GM10266 (cell line): ENCODE data around the gene BLM.

Experiments
- DNase-seq: peaks from one replicate; pipeline ENCODE4 v3.0.0; 2012; ENCODE audit errors: extremely low spot score
- TF ChIP-seq, protein P1 (sequence below): IDR thresholded peaks from 2 replicates; pipeline ENCODE4 v1.5.1; 2012; ENCODE audit warnings: mild to moderate bottlenecking, low read depth; ENCODE audit not compliant: control insufficient read depth, insufficient read depth; ENCODE audit errors: missing control alignments

The BLM gene

DNA sequence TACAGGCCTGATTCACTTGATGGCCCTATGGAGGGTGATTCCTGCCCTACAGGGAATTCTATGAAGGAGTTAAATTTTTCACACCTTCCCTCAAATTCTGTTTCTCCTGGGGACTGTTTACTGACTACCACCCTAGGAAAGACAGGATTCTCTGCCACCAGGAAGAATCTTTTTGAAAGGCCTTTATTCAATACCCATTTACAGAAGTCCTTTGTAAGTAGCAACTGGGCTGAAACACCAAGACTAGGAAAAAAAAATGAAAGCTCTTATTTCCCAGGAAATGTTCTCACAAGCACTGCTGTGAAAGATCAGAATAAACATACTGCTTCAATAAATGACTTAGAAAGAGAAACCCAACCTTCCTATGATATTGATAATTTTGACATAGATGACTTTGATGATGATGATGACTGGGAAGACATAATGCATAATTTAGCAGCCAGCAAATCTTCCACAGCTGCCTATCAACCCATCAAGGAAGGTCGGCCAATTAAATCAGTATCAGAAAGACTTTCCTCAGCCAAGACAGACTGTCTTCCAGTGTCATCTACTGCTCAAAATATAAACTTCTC, 43.6 kb downstream of the BLM start:
- TF ChIP-seq, protein P1, sequence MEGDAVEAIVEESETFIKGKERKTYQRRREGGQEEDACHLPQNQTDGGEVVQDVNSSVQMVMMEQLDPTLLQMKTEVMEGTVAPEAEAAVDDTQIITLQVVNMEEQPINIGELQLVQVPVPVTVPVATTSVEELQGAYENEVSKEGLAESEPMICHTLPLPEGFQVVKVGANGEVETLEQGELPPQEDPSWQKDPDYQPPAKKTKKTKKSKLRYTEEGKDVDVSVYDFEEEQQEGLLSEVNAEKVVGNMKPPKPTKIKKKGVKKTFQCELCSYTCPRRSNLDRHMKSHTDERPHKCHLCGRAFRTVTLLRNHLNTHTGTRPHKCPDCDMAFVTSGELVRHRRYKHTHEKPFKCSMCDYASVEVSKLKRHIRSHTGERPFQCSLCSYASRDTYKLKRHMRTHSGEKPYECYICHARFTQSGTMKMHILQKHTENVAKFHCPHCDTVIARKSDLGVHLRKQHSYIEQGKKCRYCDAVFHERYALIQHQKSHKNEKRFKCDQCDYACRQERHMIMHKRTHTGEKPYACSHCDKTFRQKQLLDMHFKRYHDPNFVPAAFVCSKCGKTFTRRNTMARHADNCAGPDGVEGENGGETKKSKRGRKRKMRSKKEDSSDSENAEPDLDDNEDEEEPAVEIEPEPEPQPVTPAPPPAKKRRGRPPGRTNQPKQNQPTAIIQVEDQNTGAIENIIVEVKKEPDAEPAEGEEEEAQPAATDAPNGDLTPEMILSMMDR = no peak
- no peak for DNase-seq

DNA sequence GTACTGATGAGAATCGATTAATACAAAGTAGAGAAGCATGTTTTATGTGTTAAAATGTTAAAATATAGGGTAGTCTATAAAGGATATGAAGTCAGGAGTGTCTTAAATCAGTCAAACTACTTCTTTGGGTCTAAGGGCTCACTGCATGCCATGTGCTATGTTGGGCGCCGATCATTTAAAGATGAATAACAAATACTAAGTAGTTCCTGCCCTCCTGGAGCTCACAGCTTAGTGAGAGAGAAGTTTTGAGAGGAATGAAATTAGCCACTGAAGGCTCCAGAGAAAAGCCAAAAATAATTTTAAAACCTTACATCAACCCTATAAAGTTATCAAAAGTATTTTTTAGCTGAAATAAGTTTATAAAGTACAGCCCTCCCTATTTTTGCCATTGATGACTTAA, 44.5 kb downstream of the BLM start:
- TF ChIP-seq, protein P1 = no peak
- DNase-seq = no peak

GRCh38 chr15:90762109-90762508, 45.0 kb downstream of the BLM start:
- TF ChIP-seq, protein P1 = no peak
- no peak for DNase-seq

DNA sequence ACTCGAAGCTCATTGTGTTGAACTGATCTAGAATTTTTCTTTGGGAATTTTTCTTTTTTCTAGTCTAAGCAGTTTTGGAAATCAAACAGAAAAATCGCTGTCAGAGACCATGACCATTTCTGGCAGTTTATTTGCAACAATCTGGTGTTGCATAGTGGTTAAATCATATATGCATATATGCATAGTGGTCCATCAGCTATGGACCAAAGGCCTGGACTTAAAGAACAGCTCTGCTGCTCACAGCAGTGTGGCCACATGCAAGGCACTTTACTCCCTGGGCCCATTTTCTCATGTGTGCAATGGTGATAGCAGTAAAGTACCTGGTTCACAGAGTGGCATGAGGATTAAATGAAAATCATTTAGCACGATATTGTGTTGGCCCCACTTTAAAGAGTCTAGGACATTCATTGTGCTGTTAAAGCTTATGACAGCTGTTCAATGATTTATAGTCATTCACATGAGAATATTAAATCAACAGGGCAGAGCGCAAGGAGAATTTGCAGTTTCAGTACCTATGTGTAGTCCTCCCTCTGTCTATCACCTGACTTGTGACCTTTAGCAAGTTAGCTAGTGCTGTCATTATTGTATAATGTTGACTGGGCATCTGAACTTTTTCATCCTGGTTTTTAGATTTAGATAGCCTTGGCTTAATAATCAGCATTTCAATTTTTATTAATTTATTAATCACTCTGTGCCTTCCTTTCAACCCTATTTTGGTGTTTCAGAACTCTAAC, 46.4 kb downstream of the BLM start:
- no peak for DNase-seq
- TF ChIP-seq, protein P1 = no peak

DNA sequence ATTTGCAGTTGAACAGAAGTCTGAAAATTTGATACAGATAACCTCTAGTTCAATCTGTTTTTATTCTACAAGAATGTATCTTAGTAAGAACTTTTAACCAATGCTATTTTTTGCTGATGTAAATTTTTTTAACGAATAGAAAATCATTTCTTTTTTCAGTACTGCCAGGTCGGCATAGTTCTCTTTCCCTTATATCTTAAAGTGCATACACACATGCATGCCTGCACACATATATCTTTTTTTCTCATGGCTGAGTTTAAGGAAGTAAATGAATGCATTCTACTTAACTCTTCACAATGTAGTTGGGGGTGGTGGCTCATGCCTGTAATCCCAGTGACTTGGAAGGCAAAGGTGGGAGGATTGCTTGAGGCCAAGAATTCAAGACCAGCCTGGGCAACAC, 48.4 kb downstream of the BLM start:
- TF ChIP-seq, protein P1 = no peak
- DNase-seq = no peak

DNA sequence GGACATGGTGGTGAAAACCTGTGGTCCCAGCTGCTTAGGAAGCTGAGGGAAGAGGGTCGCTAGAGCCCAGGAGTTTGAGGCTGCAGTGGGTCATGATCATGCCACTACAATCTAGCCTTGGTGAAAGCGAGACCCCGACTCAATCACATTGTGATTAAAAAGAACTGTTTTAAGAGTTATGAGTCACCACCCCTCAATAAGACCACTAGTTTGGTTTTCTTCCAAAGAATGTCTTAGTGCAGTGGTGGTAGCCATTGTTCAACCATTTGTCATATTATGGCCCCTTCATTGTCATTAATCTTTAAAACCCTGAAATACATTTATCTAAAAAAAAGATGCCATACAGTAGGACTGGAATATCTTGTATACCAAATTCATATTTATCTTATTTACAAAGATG, 48.8 kb downstream of the BLM start:
- TF ChIP-seq, protein P1 = no peak
- no peak for DNase-seq

DNA sequence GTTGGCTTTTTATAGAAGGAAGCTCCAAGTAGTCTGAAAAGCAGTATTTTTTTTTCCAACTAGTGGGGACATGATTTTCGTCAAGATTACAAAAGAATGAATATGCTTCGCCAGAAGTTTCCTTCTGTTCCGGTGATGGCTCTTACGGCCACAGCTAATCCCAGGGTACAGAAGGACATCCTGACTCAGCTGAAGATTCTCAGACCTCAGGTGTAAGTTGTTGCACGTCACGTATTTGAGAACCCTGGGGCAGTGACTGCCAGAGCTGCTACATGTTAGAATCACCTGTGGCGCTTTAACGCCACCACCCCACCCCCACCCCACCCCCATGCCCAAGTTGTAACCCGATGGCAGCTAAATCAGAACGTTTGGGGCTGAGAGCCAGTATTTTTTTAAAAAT, 52.2 kb downstream of the BLM start:
- TF ChIP-seq, protein P1 = no peak
- no peak for DNase-seq
